K562 (cell line): ENCODE measurements around the gene HAGHL. TPM values are rescaled to one million over a fixed set of nuclear protein-coding genes. Genes with fewer than 3 reads are reported as not detected.
A peak's percentile ranks its signal among the peaks of the same experiment; 100 is the strongest.

Experiments used
- ATAC-seq: fragments of 200-7000 bp; cut with Tn5 transposase; 3 replicates; pipeline ENCODE4 v1.9.1; 2020; ENCODE audit warnings: moderate library complexity
- BruUV-seq: library from RNA; stranded (reverse); fragments of 400-500 nt; replicated peaks from 2 replicates; lab custom pipeline; 2021; lab: Mats Ljungman, UMichigan
- CTCF ChIA-PET: fragments of 300-600 bp; formaldehyde crosslinking; extraction: SDS; loops from one replicate; lab custom pipeline; 2021; ENCODE audit warnings: low intra/inter-chr PET ratio; lab: Yijun Ruan, JAX
- POLR2A ChIA-PET: fragments of 300-600, 350-650 bp; sonication (Branson Sonifier 250); formaldehyde crosslinking; extraction: SDS; loops from one replicate; lab custom pipeline; 2021; ENCODE audit warnings: antibody characterized with exemption, inconsistent platforms; lab: Yijun Ruan, JAX
- DNase-seq, 4 experiments: peaks; one replicate each; pipeline versions ENCODE4 v3.0.0 to v3.0.0-alpha.2; 2011 to 2018; ENCODE audit warnings: low spot score in 3 of 4, mixed read lengths in 3 of 4; ENCODE audit errors: extremely low read depth in 1 of 4
- FAIRE-seq: peaks from 2 replicates; lab custom pipeline; 2011; peaks lifted over from hg19 to GRCh38; lab: Jason Lieb, UNC
- H2AFZ ChIP-seq: 2 replicates; pipeline ENCODE4 v1.6.0; 2011; ENCODE audit warnings: low read depth, low read length, control low read depth, inconsistent platforms
- H3K27ac ChIP-seq: fragments of 200-600 bp; 3 replicates; pipeline ENCODE4 v1.8.0; 2011; ENCODE audit warnings: low read depth, mild to moderate bottlenecking, control low read depth, inconsistent platforms, low read length, moderate library complexity, mixed read lengths; ENCODE audit errors: extremely low read depth
- H3K27me3 ChIP-seq, 2 experiments: fragments of 300-600 bp in 1 of 2; 2 replicates in 1 of 2; 3 replicates in 1 of 2; pipeline versions ENCODE4 v1.6.0 to v1.8.0; 2011; ENCODE audit warnings: inconsistent platforms in 2 of 2, low read length in 2 of 2, mild to moderate bottlenecking in 1 of 2, mixed read lengths in 1 of 2, moderate library complexity in 1 of 2; ENCODE audit not compliant: control insufficient read depth in 2 of 2, insufficient read depth in 2 of 2
- H3K36me3 ChIP-seq: fragments of 300-600 bp; 3 replicates; pipeline ENCODE4 v1.8.0; 2011; ENCODE audit warnings: mild to moderate bottlenecking, low read length, inconsistent platforms; ENCODE audit not compliant: control insufficient read depth, insufficient read depth
- H3K4me1 ChIP-seq, 2 experiments: fragments of 200-600 bp in 1 of 2; replicated peaks in 1 of 2; 2 replicates in 1 of 2; 3 replicates in 1 of 2; pipeline versions ENCODE4 v1.5.1 to v1.8.0; 2011; ENCODE audit warnings: inconsistent platforms in 2 of 2, low read length in 2 of 2, mild to moderate bottlenecking in 1 of 2, mixed read lengths in 1 of 2, moderate library complexity in 1 of 2; ENCODE audit not compliant: control insufficient read depth in 2 of 2, insufficient read depth in 2 of 2
- H3K4me2 ChIP-seq: 2 replicates; pipeline ENCODE4 v1.6.1; 2011; ENCODE audit warnings: low read length, control low read depth, inconsistent platforms, mixed read lengths; ENCODE audit not compliant: insufficient read depth
- H3K4me3 ChIP-seq: fragments of 200-600 bp; sonication (generic), shearing (Covaris generic); 2 replicates; pipeline ENCODE4 v1.5.1; 2016; ENCODE audit warnings: control low read depth, inconsistent platforms
- H3K79me2 ChIP-seq: fragments of 200-600 bp; 3 replicates; pipeline ENCODE4 v1.8.0; 2011; ENCODE audit warnings: low read length, inconsistent platforms; ENCODE audit not compliant: control insufficient read depth, insufficient read depth
- H3K9ac ChIP-seq, 2 experiments: 2 replicates each; pipeline versions ENCODE4 v1.6.0 to v1.6.1; 2011; ENCODE audit warnings: low read depth in 2 of 2, low read length in 2 of 2, control low read depth in 1 of 2, inconsistent platforms in 1 of 2, mild to moderate bottlenecking in 1 of 2, mixed read lengths in 1 of 2; ENCODE audit not compliant: insufficient read depth in 1 of 2
- H3K9me1 ChIP-seq: one replicate; pipeline ENCODE4 v1.6.0; 2011; ENCODE audit warnings: inconsistent platforms, mild to moderate bottlenecking, low read length, moderate library complexity; ENCODE audit not compliant: control insufficient read depth, insufficient read depth
- H3K9me3 ChIP-seq: replicated peaks from 2 replicates; pipeline ENCODE4 v1.5.1; 2011; ENCODE audit warnings: low read depth, low read length, inconsistent platforms; ENCODE audit not compliant: control insufficient read depth, insufficient read depth
- H4K20me1 ChIP-seq: replicated peaks from 2 replicates; pipeline ENCODE4 v1.6.1; 2011; ENCODE audit warnings: low read length, inconsistent platforms, mixed read lengths; ENCODE audit not compliant: control insufficient read depth, insufficient read depth
- BCOR ChIP-seq: fragments of 450-650 bp; IDR thresholded peaks from 2 replicates; pipeline ENCODE4 v1.6.1; 2016
- KDM1A ChIP-seq, 2 experiments: fragments of 450-650 bp; IDR thresholded peaks; 2 replicates each; pipeline ENCODE4 v1.6.1; 2016; ENCODE audit warnings: mild to moderate bottlenecking in 2 of 2
- NFYB ChIP-seq: IDR thresholded peaks from 2 replicates; pipeline ENCODE4 v1.6.1; 2011; ENCODE audit warnings: mild to moderate bottlenecking, moderate library complexity; ENCODE audit not compliant: insufficient read length; ENCODE audit errors: extremely low read depth
- RBBP5 ChIP-seq: fragments of 200-600 bp; sonication (generic); IDR thresholded peaks from 2 replicates; pipeline ENCODE4 v1.6.1; 2012; ENCODE audit warnings: borderline replicate concordance, mild to moderate bottlenecking, low read length, control low read depth, inconsistent platforms; ENCODE audit not compliant: insufficient read depth, poor library complexity, severe bottlenecking
- WGBS: fragments of 100-300 bp; shearing (Covaris generic); methylation state at CpG from one replicate; pipeline ENCODE4 v1.1.6; 2016; ENCODE audit warnings: low coverage, mixed read lengths; ENCODE audit not compliant: insufficient coverage; ENCODE audit errors: missing lambda C conversion rate; 5-methylcytosine and 5-hydroxymethylcytosine counted together
- in situ Hi-C: fragments of 300-500 bp; cut with MboI; formaldehyde crosslinking; loops from 4 replicates; pipeline ENCODE4 v1.15.0; 2018; ENCODE audit warnings: inconsistent platforms, mixed read lengths
- intact Hi-C: fragments of 100-400 bp; cut with micrococcal nuclease; formaldehyde crosslinking; loops from 2 replicates; pipeline ENCODE4 v1.14.2; 2022
- polyA plus RNA-seq, 8 experiments: library from polyadenylated mRNA; depleted of rRNA in 4 of 8; stranded (reverse) in 5 of 8; unstranded in 3 of 8; fragments of >200 nt; fragmentation: Nextera tagmentation in 2 of 8; fragmentation: Illumina TruSeq in 1 of 8; extraction: Ambion mirVana in 2 of 8; extraction: Trizol in 1 of 8; gene quantifications; 2 replicates each; pipeline versions ENCODE4 v1.2.1 to v1.2.3, GENCODE V29; 2011 to 2014; ENCODE audit warnings: inconsistent platforms in 1 of 8, missing spikeins in 1 of 8
- total RNA-seq, 7 experiments: library from RNA; depleted of rRNA in 6 of 7; stranded (reverse); fragments of >200 nt in 6 of 7; fragmentation: Illumina TruSeq in 2 of 7; extraction: Trizol in 2 of 7; gene quantifications; 2 replicates each; pipeline versions ENCODE4 v1.2.1 to v1.2.3, GENCODE V29; 2011 to 2021; ENCODE audit warnings: low replicate concordance in 1 of 7
- TF ChIP-seq, protein P1 (sequence below): fragments of 450-650 bp; formaldehyde crosslinking; conservative IDR thresholded peaks from 2 replicates; pipeline ENCODE4 v1.4.0; 2022; ENCODE audit warnings: mild to moderate bottlenecking, missing genetic modification characterization
- TF ChIP-seq, protein P2 (sequence below): fragments of 450-650 bp; formaldehyde crosslinking; IDR thresholded peaks from 2 replicates; pipeline ENCODE4 v1.4.0; 2020; ENCODE audit warnings: mild to moderate bottlenecking, moderate library complexity

The HAGHL gene
- total and polyA plus RNA-seq, 9 of the 15 experiments (the other 6 are each of a cell fraction or from before 2014, with no cell fraction given) = 0.31 to 83.4 (median 20.7) TPM

DNA sequence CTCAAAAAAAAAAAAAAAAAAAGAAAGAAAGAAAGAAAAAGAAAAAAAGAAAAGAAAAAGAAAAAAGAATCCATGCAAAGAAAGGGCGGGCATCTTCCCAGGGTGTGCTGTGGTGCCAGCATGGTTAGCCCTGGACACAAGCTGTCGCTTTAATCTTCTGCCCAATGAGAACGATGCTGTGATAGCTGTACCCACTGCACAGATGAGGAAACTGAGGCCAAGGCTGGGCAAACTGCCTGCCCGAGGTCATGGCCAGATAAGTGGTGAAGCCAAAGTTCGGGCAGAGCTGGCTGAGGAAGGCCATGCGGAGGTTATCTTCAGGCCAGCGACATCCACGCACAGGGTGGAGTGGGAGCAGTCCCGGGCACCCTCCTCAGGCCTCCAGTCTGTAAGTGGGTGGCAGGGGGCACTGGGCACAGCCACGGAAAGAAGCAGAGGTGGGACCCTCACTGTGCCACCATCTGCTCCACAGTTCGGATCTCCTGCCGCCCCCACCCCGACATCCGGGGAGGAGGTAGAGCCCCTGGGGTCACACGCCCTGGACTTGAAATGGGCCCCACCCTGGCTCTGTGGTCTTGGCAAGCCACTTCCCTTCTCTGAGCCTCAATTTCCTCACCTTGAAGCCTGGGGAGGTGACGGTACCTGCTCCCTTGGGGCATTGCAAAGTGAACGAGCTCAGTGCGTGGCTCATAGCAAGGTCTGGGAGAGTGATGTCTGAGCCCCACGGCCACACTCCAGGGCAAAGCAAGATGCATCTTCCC is 27.8 kb upstream of the HAGHL start:
- Histone ChIP-seq H3K9ac (no peak overlapping the region), H3K36me3 (no peaks in the 10 kb centered on the region), H4K20me1 (peaks cover 25% of the 10 kb centered on the region), H3K79me2 (no peaks in the 10 kb centered on the region), H3K4me1 (peaks cover 7 to 61% of the 10 kb centered on the region in 2 experiments), H3K9me3 (no peaks in the 10 kb centered on the region), H3K27me3 (peaks cover 15 to 56% of the 10 kb centered on the region in 2 experiments; a peak in 4 of 5 replicates), H3K4me2 (no peak overlapping the region), H2AFZ (no peak overlapping the region), H3K9me1 (peaks cover 6% of the 10 kb centered on the region), H3K4me3 (no peak overlapping the region), H3K27ac (no peak overlapping the region)
- TF ChIP-seq BCOR (peak; percentile 84), NFYB (no peak), KDM1A (IDR thresholded peaks at IDR 0.05) (peak; percentile 58 to 65; a peak in 3 of 4 replicates), RBBP5 (no peak)
- TF ChIP-seq, protein P1, sequence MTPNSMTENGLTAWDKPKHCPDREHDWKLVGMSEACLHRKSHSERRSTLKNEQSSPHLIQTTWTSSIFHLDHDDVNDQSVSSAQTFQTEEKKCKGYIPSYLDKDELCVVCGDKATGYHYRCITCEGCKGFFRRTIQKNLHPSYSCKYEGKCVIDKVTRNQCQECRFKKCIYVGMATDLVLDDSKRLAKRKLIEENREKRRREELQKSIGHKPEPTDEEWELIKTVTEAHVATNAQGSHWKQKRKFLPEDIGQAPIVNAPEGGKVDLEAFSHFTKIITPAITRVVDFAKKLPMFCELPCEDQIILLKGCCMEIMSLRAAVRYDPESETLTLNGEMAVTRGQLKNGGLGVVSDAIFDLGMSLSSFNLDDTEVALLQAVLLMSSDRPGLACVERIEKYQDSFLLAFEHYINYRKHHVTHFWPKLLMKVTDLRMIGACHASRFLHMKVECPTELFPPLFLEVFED (CRISPR knock-in tag) = no peak
- TF ChIP-seq, protein P2, sequence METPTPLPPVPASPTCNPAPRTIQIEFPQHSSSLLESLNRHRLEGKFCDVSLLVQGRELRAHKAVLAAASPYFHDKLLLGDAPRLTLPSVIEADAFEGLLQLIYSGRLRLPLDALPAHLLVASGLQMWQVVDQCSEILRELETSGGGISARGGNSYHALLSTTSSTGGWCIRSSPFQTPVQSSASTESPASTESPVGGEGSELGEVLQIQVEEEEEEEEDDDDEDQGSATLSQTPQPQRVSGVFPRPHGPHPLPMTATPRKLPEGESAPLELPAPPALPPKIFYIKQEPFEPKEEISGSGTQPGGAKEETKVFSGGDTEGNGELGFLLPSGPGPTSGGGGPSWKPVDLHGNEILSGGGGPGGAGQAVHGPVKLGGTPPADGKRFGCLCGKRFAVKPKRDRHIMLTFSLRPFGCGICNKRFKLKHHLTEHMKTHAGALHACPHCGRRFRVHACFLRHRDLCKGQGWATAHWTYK = no peak
- FAIRE-seq (no peak), DNase-seq (no peak), ATAC-seq (no peak)
- no TSS peak for BruUV-seq
- in situ Hi-C loops (no loop called here), intact Hi-C loops (no loop called here)
- 6% methylated on average over 14 of the region's 19 CpGs for WGBS
- POLR2A ChIA-PET = no interaction called here
- CTCF ChIA-PET = no interaction called here
